Thoracic aorta (tissue), 2 donors: ENCODE measurements around the gene TOX3. TPM values are rescaled to one million over a fixed set of nuclear protein-coding genes. Genes with fewer than 3 reads are reported as not detected.

Experiments used
- ATAC-seq: fragments of 150-250 bp; one replicate; pipeline ENCODE4 v1.8.0; 2017; ENCODE audit warnings: low read depth; ENCODE audit not compliant: insufficient number of reproducible peaks, low FRiP score
- DNase-seq: peaks from one replicate; pipeline ENCODE4 v3.0.0-alpha.2; 2020; ENCODE audit warnings: low spot score
- H3K27ac ChIP-seq, 2 donors: fragments of 200-600 bp; sonication (generic); 1 replicate in 1 of 2; 2 replicates in 1 of 2; pipeline ENCODE4 v1.5.1; 2016; ENCODE audit warnings: mild to moderate bottlenecking in 2 of 2, moderate library complexity in 2 of 2
- H3K27me3 ChIP-seq: fragments of 200-600 bp; sonication (generic); replicated peaks from 2 replicates; pipeline ENCODE4 v1.6.0; 2016; ENCODE audit warnings: mild to moderate bottlenecking; ENCODE audit not compliant: insufficient read depth
- H3K36me3 ChIP-seq: fragments of 200-600 bp; sonication (generic); one replicate; pipeline ENCODE4 v1.5.1; 2016
- H3K4me1 ChIP-seq, 2 donors: fragments of 200-600 bp; sonication (generic); 1 replicate in 1 of 2; 2 replicates in 1 of 2; pipeline versions ENCODE4 v1.5.1 to v1.6.0; 2016; ENCODE audit warnings: low read depth in 2 of 2, mild to moderate bottlenecking in 1 of 2; ENCODE audit not compliant: control insufficient read depth in 1 of 2
- H3K4me3 ChIP-seq: fragments of 200-600 bp; sonication (generic); 2 replicates; pipeline ENCODE4 v1.5.1; 2016; ENCODE audit warnings: mild to moderate bottlenecking
- H3K9me3 ChIP-seq: fragments of 200-600 bp; sonication (generic); 2 replicates; pipeline ENCODE4 v1.5.1; 2016
- total RNA-seq, 2 donors: library from RNA; depleted of rRNA; stranded (reverse); fragments of >200 nt; gene quantifications; one replicate each; pipeline versions ENCODE4 v1.1.0 to v1.2.3, GENCODE V29; 2016
- TF ChIP-seq, protein P1 (sequence below): fragments of 200-600 bp; sonication (generic); IDR thresholded peaks from one replicate; pipeline ENCODE4 v1.5.1; 2019; ENCODE audit warnings: antibody characterized with exemption

TOX3 gene
- total RNA-seq, 2 donors from 2014 or later = not detected

DNA sequence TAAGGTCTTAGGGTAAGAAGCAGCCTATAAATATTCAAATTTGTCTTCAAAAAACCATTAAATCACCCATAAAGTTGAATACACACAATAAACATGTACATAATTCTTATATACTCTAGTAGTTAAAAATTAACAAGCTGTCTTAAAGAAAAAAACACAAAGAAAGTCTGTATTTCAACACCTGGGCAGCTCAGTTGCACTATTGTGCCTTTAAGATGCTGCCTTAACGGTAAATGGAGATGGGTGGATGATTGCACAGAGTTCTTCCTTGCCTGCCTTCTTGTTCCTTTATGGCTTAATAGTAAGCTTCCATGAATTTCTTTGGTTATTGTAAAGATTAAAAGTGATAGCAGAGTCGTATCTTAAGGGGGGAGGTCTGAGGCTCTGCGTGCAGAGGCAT lies 105.1 kb downstream of the TOX3 start:
- no peaks in the 10 kb centered on the region for H3K27me3 ChIP-seq
- no peak overlapping the region for H3K27ac ChIP-seq
- H3K9me3 ChIP-seq = peaks cover 3% of the 10 kb centered on the region
- TF ChIP-seq, protein P1, sequence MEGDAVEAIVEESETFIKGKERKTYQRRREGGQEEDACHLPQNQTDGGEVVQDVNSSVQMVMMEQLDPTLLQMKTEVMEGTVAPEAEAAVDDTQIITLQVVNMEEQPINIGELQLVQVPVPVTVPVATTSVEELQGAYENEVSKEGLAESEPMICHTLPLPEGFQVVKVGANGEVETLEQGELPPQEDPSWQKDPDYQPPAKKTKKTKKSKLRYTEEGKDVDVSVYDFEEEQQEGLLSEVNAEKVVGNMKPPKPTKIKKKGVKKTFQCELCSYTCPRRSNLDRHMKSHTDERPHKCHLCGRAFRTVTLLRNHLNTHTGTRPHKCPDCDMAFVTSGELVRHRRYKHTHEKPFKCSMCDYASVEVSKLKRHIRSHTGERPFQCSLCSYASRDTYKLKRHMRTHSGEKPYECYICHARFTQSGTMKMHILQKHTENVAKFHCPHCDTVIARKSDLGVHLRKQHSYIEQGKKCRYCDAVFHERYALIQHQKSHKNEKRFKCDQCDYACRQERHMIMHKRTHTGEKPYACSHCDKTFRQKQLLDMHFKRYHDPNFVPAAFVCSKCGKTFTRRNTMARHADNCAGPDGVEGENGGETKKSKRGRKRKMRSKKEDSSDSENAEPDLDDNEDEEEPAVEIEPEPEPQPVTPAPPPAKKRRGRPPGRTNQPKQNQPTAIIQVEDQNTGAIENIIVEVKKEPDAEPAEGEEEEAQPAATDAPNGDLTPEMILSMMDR = no peak
- no peaks in the 10 kb centered on the region for H3K36me3 ChIP-seq
- no peak for ATAC-seq
- no peaks in the 10 kb centered on the region for H3K4me1 ChIP-seq
- H3K4me3 ChIP-seq = no peak overlapping the region
- DNase-seq = no peak

DNA sequence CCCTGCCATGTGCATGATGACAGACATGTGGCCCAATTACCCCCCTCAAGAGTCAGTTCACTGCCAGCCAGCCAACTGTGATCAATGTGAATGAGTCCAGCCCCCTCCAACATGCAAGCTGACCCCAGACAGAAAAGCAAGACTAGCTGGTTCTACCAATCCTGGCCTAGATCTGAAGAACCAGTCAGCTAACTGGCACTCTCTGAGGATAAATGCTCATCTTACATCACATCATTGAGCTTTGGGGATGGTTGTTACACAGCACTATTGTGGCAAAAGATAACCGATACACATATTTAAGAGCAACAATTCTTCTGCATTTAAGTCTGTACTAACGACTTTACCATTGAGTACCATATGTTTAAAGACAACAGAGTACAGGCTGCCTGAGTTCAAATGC lies 106.7 kb downstream of the TOX3 start:
- Histone ChIP-seq H3K27me3 (no peaks in the 10 kb centered on the region), H3K9me3 (peaks cover 3% of the 10 kb centered on the region), H3K36me3 (no peaks in the 10 kb centered on the region), H3K4me3 (no peak overlapping the region), H3K27ac (no peak overlapping the region), H3K4me1 (no peaks in the 10 kb centered on the region)
- ATAC-seq = no peak
- no peak for DNase-seq
- TF ChIP-seq, protein P1 = no peak

- H3K27me3 ChIP-seq = no peaks in the 10 kb centered on the region
- H3K9me3 ChIP-seq = peaks cover 3% of the 10 kb centered on the region
- no peaks in the 10 kb centered on the region for H3K4me1 ChIP-seq
- H3K4me3 ChIP-seq = no peak overlapping the region
- no peaks in the 10 kb centered on the region for H3K36me3 ChIP-seq
- ATAC-seq (no peak), DNase-seq (no peak)
- H3K27ac ChIP-seq = no peak overlapping the region
- TF ChIP-seq, protein P1 = no peak
These were observed 107.2 kb downstream of the TOX3 start for GRCh38 chr16:52439750-52440149.

GRCh38 chr16:52439171-52439701 lies 107.7 kb downstream of the TOX3 start:
- DNase-seq (no peak), ATAC-seq (no peak)
- H3K27me3 ChIP-seq = no peaks in the 10 kb centered on the region
- no peak overlapping the region for H3K27ac ChIP-seq
- no peak overlapping the region for H3K4me3 ChIP-seq
- no peaks in the 10 kb centered on the region for H3K4me1 ChIP-seq
- H3K9me3 ChIP-seq = peaks cover 3% of the 10 kb centered on the region
- H3K36me3 ChIP-seq = no peaks in the 10 kb centered on the region
- TF ChIP-seq, protein P1 = no peak

- DNase-seq = no peak
- ATAC-seq = no peak
- no peaks in the 10 kb centered on the region for H3K36me3 ChIP-seq
- H3K27me3 ChIP-seq = no peaks in the 10 kb centered on the region
- peaks cover 3% of the 10 kb centered on the region for H3K9me3 ChIP-seq
- H3K27ac ChIP-seq = no peak overlapping the region
- TF ChIP-seq, protein P1 = no peak
- H3K4me1 ChIP-seq = no peaks in the 10 kb centered on the region
- H3K4me3 ChIP-seq = no peak overlapping the region
These were observed 109.7 kb downstream of the TOX3 start for GRCh38 chr16:52437277-52437670.
